Spleen (tissue), 11 donors: ENCODE measurements around the gene ZSCAN5A. TPM values are rescaled to one million over a fixed set of nuclear protein-coding genes. Genes with fewer than 3 reads are reported as not detected.

Source experiments
- DNase-seq: peaks from one replicate; pipeline ENCODE4 v3.0.0-alpha.2; 2020
- H3K27ac ChIP-seq, 8 donors: fragments of 200-600 bp; sonication (generic) in 7 of 8; 1 replicate in 4 of 8; 2 replicates in 4 of 8; pipeline versions ENCODE4 v1.5.0 to v1.8.0; 2016 to 2021; ENCODE audit warnings: inconsistent platforms in 4 of 8, mild to moderate bottlenecking in 4 of 8, moderate library complexity in 1 of 8
- H3K27me3 ChIP-seq, 7 donors: fragments of 200-600 bp; sonication (generic) in 6 of 7; replicated peaks in 1 of 7; 1 replicate in 4 of 7; 2 replicates in 3 of 7; pipeline versions ENCODE4 v1.5.0 to v1.8.0; 2016 to 2021; ENCODE audit warnings: inconsistent platforms in 3 of 7, mild to moderate bottlenecking in 1 of 7
- H3K36me3 ChIP-seq, 6 donors: fragments of 200-600 bp; sonication (generic) in 5 of 6; 1 replicate in 4 of 6; 2 replicates in 2 of 6; pipeline versions ENCODE4 v1.5.0 to v1.8.0; 2016 to 2021; ENCODE audit warnings: inconsistent platforms in 2 of 6
- H3K4me1 ChIP-seq, 6 donors: fragments of 200-600 bp; sonication (generic) in 5 of 6; 1 replicate in 3 of 6; 2 replicates in 3 of 6; pipeline versions ENCODE4 v1.5.0 to v1.8.0; 2016 to 2021; ENCODE audit warnings: inconsistent platforms in 3 of 6
- H3K4me3 ChIP-seq, 8 donors: fragments of 200-600 bp; sonication (generic) in 7 of 8; 1 replicate in 4 of 8; 2 replicates in 4 of 8; pipeline versions ENCODE4 v1.5.0 to v1.8.0; 2016 to 2021; ENCODE audit warnings: inconsistent platforms in 4 of 8, mild to moderate bottlenecking in 4 of 8, moderate library complexity in 2 of 8
- H3K9me3 ChIP-seq, 8 donors: fragments of 200-600 bp; sonication (generic) in 7 of 8; 1 replicate in 4 of 8; 2 replicates in 4 of 8; pipeline versions ENCODE4 v1.5.0 to v1.8.0; 2016 to 2021; ENCODE audit warnings: inconsistent platforms in 4 of 8
- POLR2A ChIP-seq, 3 donors: fragments of 450-650 bp; IDR thresholded peaks; one replicate each; pipeline ENCODE4 v1.5.1; 2017; ENCODE audit warnings: antibody characterized with exemption in 3 of 3, mild to moderate bottlenecking in 1 of 3
- POLR2AphosphoS5 ChIP-seq, 3 donors: sonication (generic); formaldehyde crosslinking; IDR thresholded peaks; one replicate each; pipeline ENCODE4 v1.5.1; 2017; ENCODE audit warnings: antibody characterized with exemption in 3 of 3
- WGBS, 5 donors: extraction: QIAGEN DNeasy Blood & Tissue Kit in 3 of 5; methylation state at CpG; one replicate each; pipeline versions ENCODE4 v1.1.5 to v1.1.7; 2013 to 2018; 5-methylcytosine and 5-hydroxymethylcytosine counted together
- intact Hi-C: fragments of 100-400 bp; cut with DNase I; formaldehyde crosslinking; loops from one replicate; pipeline ENCODE4 v1.15.0; 2023; ENCODE audit warnings: low total_unique reads
- polyA plus RNA-seq, 3 donors: library from polyadenylated mRNA; stranded (reverse); fragments of 200-250 nt; gene quantifications; one replicate each; pipeline ENCODE4 v1.2.1, GENCODE V29; 2013
- total RNA-seq, 7 donors: library from RNA; depleted of rRNA in 3 of 7; stranded (reverse); fragments of >200 nt in 3 of 7; fragmentation: NEBNext Ultra II Directional in 4 of 7; extraction: Animal tissue kit (Norgen Biotek cat#: 25700) in 4 of 7; gene quantifications; one replicate each; pipeline versions ENCODE4 v1.1.0 to v1.2.1, GENCODE V29; 2016 to 2021
- TF ChIP-seq, protein P1 (sequence below), 11 experiments: fragments of 200-600 bp in 7 of 11; fragments of 450-650 bp in 4 of 11; sonication (generic) in 4 of 11; IDR thresholded peaks in 8 of 11; conservative IDR thresholded peaks in 3 of 11; 1 replicate in 7 of 11; 2 replicates in 4 of 11; pipeline versions ENCODE4 v1.4.0 to v1.8.0; 2016 to 2021; ENCODE audit warnings: antibody characterized with exemption in 11 of 11, inconsistent platforms in 4 of 11, mild to moderate bottlenecking in 1 of 11
- donor health status: healthy with polysubstance abuse.
- donor health status: DM: no; HTN: no; CAD: no; lungs with moderate emphysema.
- donor health status: DM: no; HTN: no; CAD: no.
- donor health status: Bipolar disorder and iron deficiency.
- donor health status: healthy.
- donor health status: DM: no; HTN: no; CAD: no.
- donor health status: DM: yes; HTN: yes; CAD: no.

ZSCAN5A gene
- total and polyA plus RNA-seq, 10 donors: 3.4 to 18.7 (median 7.1) TPM

DNA sequence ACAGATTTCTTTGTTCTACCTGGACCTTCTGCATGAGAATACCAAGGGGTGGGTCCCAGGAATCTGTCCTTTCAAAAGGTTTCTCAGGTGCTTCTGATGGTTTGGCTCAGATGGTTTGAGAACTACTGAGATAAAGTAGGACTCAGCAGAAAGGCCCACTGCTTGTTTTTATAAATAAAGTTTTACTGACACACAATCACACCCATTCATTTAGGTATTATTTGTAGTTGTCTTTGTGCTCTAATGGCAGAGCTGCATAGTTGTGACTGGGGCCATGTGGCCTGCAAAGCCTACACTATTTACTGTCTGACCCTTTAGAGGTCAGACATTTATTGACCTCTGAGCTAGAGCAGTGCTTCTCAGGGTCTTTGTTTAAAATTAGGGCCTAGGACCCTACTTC lies 24.5 kb downstream of the ZSCAN5A start:
- Histone ChIP-seq H3K27me3 (no peaks in the 10 kb centered on the region), H3K36me3 (peaks cover 0 to 73% (median 2%) of the 10 kb centered on the region in 6 donors), H3K4me3 (no peak overlapping the region), H3K4me1 (no peaks in the 10 kb centered on the region), H3K27ac (no peak overlapping the region), H3K9me3 (no peaks in the 10 kb centered on the region)
- DNase-seq: no peak
- no peak for TF ChIP-seq POLR2A (IDR thresholded peaks at IDR 0.05)
- TF ChIP-seq POLR2AphosphoS5 (IDR thresholded peaks at IDR 0.05): no peak
- TF ChIP-seq, protein P1, sequence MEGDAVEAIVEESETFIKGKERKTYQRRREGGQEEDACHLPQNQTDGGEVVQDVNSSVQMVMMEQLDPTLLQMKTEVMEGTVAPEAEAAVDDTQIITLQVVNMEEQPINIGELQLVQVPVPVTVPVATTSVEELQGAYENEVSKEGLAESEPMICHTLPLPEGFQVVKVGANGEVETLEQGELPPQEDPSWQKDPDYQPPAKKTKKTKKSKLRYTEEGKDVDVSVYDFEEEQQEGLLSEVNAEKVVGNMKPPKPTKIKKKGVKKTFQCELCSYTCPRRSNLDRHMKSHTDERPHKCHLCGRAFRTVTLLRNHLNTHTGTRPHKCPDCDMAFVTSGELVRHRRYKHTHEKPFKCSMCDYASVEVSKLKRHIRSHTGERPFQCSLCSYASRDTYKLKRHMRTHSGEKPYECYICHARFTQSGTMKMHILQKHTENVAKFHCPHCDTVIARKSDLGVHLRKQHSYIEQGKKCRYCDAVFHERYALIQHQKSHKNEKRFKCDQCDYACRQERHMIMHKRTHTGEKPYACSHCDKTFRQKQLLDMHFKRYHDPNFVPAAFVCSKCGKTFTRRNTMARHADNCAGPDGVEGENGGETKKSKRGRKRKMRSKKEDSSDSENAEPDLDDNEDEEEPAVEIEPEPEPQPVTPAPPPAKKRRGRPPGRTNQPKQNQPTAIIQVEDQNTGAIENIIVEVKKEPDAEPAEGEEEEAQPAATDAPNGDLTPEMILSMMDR (IDR thresholded peaks at IDR 0.05 in 8 of 11, conservative IDR thresholded peaks at IDR 0.05 in 3 of 11): no peak
- intact Hi-C loops: no loop called here

- TF ChIP-seq POLR2AphosphoS5 (IDR thresholded peaks at IDR 0.05) (no peak), POLR2A (IDR thresholded peaks at IDR 0.05) (no peak)
- TF ChIP-seq, protein P1 (IDR thresholded peaks at IDR 0.05 in 8 of 11, conservative IDR thresholded peaks at IDR 0.05 in 3 of 11): no peak
- 96 to 100% (median 97%) methylated on average over 3 of the region's 3 CpGs for WGBS, 5 donors
- Histone ChIP-seq H3K4me3 (no peak overlapping the region), H3K4me1 (no peaks in the 10 kb centered on the region), H3K27ac (no peak overlapping the region), H3K27me3 (no peaks in the 10 kb centered on the region), H3K9me3 (no peaks in the 10 kb centered on the region), H3K36me3 (peaks cover 0 to 37% (median 0%) of the 10 kb centered on the region in 6 donors)
- DNase-seq: no peak
- intact Hi-C loops: no loop called here
These were observed 29.9 kb downstream of the ZSCAN5A start for GRCh38 chr19:56284746-56285145.

DNA sequence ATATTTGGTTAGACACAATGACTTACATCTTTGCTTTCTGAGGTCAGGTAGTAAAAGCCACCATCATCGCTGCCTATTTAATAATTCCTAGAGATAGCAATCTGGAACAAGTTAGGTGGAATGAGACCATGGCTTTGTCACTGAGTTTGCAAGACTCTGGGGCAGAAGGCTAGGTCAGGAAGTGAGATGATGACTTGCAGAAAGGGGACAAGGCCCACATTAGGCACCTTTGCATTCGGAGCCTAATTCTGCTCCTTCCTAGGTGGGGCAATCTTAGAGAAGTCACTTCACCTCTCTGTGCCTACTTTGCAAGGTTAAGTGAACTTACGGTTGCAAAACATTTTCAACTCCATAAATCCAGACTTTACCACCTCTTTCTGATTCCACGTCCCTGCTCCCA lies 31.8 kb downstream of the ZSCAN5A start:
- no peak overlapping the region for H3K4me3 ChIP-seq
- WGBS, 5 donors: 75 to 87% (median 80%) methylated on average over 4 of the region's 4 CpGs
- no peaks in the 10 kb centered on the region for H3K27me3 ChIP-seq
- H3K4me1 ChIP-seq: no peaks in the 10 kb centered on the region
- TF ChIP-seq POLR2A (IDR thresholded peaks at IDR 0.05): no peak
- TF ChIP-seq, protein P1 (IDR thresholded peaks at IDR 0.05 in 8 of 11, conservative IDR thresholded peaks at IDR 0.05 in 3 of 11): no peak
- TF ChIP-seq POLR2AphosphoS5 (IDR thresholded peaks at IDR 0.05): no peak
- no peak for DNase-seq
- H3K9me3 ChIP-seq: no peaks in the 10 kb centered on the region
- peaks cover 0 to 24% (median 0%) of the 10 kb centered on the region in 6 donors for H3K36me3 ChIP-seq
- intact Hi-C loops: no loop called here
- no peak overlapping the region for H3K27ac ChIP-seq

GRCh38 chr19:56273563-56274117 lies 41.0 kb downstream of the ZSCAN5A start:
- H3K4me3 ChIP-seq: no peak overlapping the region
- peaks cover 0 to 13% (median 0%) of the 10 kb centered on the region in 6 donors for H3K36me3 ChIP-seq
- WGBS, 5 donors: 41 to 55% (median 50%) methylated on average over 6 of the region's 6 CpGs
- H3K27me3 ChIP-seq: no peaks in the 10 kb centered on the region
- no peaks in the 10 kb centered on the region for H3K4me1 ChIP-seq
- no peak for DNase-seq
- intact Hi-C loops: no loop called here
- H3K9me3 ChIP-seq: peaks cover 0 to 10% (median 0%) of the 10 kb centered on the region in 8 donors
- TF ChIP-seq POLR2A (IDR thresholded peaks at IDR 0.05): no peak
- TF ChIP-seq, protein P1 (IDR thresholded peaks at IDR 0.05 in 8 of 11, conservative IDR thresholded peaks at IDR 0.05 in 3 of 11): no peak
- TF ChIP-seq POLR2AphosphoS5 (IDR thresholded peaks at IDR 0.05): no peak
- H3K27ac ChIP-seq: no peak overlapping the region
